Ishikawa (cell line): ENCODE data around the gene CHCHD2.
A peak's percentile ranks its signal among the peaks of the same experiment; 100 is the strongest.

Experiments used
- CEBPB ChIP-seq: IDR thresholded peaks from 2 replicates; pipeline ENCODE4 v1.6.1; 2012
- CREB1 ChIP-seq: IDR thresholded peaks from 2 replicates; pipeline ENCODE4 v1.6.1; 2012; ENCODE audit warnings: low read depth
- EGR1 ChIP-seq: IDR thresholded peaks from 2 replicates; pipeline ENCODE4 v1.6.1; 2012
- EP300 ChIP-seq: IDR thresholded peaks from 2 replicates; pipeline ENCODE4 v1.6.1; 2012; ENCODE audit warnings: borderline replicate concordance
- FOXM1 ChIP-seq: IDR thresholded peaks from 2 replicates; pipeline ENCODE4 v1.6.1; 2012; ENCODE audit warnings: low read depth, borderline replicate concordance
- NFIC ChIP-seq: IDR thresholded peaks from 2 replicates; pipeline ENCODE4 v1.6.1; 2012
- RAD21 ChIP-seq: IDR thresholded peaks from 2 replicates; pipeline ENCODE4 v1.6.1; 2012; ENCODE audit warnings: low read depth
- TAF1 ChIP-seq: IDR thresholded peaks from 2 replicates; pipeline ENCODE4 v1.6.1; 2012; ENCODE audit warnings: low read depth, mild to moderate bottlenecking
- TCF12 ChIP-seq: IDR thresholded peaks from 2 replicates; pipeline ENCODE4 v1.6.1; 2012; ENCODE audit warnings: low read depth
- TEAD4 ChIP-seq: IDR thresholded peaks from 2 replicates; pipeline ENCODE4 v1.6.1; 2012
- YY1 ChIP-seq: IDR thresholded peaks from 2 replicates; pipeline ENCODE4 v1.6.1; 2012; ENCODE audit warnings: low read depth
- ZBTB7A ChIP-seq: IDR thresholded peaks from 2 replicates; pipeline ENCODE4 v1.6.1; 2012; ENCODE audit warnings: low read depth
- TF ChIP-seq, protein P1 (sequence below): IDR thresholded peaks from 2 replicates; pipeline ENCODE4 v1.6.1; 2012
- TF ChIP-seq, protein P2 (sequence below): IDR thresholded peaks from 2 replicates; pipeline ENCODE4 v1.6.1; 2012
- TF ChIP-seq, protein P3 (sequence below): IDR thresholded peaks from 2 replicates; pipeline ENCODE4 v1.6.1; 2012; ENCODE audit warnings: low read depth, mild to moderate bottlenecking

CHCHD2 gene, protein sequence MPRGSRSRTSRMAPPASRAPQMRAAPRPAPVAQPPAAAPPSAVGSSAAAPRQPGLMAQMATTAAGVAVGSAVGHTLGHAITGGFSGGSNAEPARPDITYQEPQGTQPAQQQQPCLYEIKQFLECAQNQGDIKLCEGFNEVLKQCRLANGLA

DNA sequence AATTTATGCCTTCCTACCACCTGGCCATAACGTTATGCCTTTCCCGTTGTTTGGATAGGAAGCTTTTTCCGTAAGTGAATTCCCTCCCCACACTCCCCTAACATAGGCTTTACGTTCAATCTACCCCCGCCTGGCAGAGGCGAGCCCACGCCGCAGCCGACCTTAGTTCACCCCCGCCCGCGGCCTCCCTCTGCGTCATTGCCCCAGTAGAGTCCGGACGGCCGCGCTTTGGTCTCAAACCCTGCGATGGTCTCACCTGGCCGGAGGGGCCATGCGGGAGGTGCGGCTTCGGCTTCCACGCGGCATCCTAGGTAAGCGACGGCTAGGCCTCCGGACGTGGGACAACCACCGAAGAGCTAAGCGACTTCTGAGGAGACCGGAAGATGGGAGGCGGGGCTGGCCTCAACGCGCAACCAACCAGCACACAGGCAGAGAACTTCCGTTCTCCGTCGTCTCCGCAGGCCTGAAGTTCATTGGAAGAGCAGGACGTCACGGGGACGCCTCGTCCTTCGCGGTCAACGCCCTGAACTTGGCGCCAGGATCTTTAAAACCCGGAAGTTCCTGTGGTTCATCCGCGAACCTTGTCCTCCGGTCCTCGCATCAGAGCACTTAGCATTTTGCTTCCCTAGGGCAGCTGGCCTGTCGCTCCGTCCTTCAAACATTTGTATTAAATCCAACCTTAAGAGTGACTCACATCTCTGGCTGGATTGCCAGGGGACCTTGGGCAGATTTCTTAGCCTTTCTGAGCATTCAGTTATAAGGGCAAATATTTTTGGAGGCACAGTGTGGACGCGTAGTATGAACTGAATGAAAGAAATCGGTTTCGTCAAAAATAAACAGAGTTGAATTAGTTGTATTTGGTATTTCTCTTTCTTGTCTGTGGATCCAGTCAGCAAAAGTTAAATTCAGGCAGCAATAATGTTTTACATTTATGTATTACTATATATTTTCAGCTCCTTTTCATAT, at the start of gene CHCHD2:
CHCHD2 (minus strand) TSS at position 369 of the 966 bp plus-strand sequence; CDS start at position 306, 63 bp downstream.
- TF ChIP-seq, protein P1, sequence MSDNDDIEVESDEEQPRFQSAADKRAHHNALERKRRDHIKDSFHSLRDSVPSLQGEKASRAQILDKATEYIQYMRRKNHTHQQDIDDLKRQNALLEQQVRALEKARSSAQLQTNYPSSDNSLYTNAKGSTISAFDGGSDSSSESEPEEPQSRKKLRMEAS: peak; percentile 82
- TF ChIP-seq TEAD4 (no peak), TCF12 (peak; percentile 55; the same call in 1 of the 2 replicates), YY1 (no peak), CREB1 (no peak), FOXM1 (no peak), NFIC (no peak; the same call in 1 of the 2 replicates), TAF1 (peak; percentile 86), CEBPB (no peak), ZBTB7A (no peak)
- TF ChIP-seq, protein P2, sequence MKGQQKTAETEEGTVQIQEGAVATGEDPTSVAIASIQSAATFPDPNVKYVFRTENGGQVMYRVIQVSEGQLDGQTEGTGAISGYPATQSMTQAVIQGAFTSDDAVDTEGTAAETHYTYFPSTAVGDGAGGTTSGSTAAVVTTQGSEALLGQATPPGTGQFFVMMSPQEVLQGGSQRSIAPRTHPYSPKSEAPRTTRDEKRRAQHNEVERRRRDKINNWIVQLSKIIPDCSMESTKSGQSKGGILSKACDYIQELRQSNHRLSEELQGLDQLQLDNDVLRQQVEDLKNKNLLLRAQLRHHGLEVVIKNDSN: peak; percentile 84
- TF ChIP-seq, protein P3, sequence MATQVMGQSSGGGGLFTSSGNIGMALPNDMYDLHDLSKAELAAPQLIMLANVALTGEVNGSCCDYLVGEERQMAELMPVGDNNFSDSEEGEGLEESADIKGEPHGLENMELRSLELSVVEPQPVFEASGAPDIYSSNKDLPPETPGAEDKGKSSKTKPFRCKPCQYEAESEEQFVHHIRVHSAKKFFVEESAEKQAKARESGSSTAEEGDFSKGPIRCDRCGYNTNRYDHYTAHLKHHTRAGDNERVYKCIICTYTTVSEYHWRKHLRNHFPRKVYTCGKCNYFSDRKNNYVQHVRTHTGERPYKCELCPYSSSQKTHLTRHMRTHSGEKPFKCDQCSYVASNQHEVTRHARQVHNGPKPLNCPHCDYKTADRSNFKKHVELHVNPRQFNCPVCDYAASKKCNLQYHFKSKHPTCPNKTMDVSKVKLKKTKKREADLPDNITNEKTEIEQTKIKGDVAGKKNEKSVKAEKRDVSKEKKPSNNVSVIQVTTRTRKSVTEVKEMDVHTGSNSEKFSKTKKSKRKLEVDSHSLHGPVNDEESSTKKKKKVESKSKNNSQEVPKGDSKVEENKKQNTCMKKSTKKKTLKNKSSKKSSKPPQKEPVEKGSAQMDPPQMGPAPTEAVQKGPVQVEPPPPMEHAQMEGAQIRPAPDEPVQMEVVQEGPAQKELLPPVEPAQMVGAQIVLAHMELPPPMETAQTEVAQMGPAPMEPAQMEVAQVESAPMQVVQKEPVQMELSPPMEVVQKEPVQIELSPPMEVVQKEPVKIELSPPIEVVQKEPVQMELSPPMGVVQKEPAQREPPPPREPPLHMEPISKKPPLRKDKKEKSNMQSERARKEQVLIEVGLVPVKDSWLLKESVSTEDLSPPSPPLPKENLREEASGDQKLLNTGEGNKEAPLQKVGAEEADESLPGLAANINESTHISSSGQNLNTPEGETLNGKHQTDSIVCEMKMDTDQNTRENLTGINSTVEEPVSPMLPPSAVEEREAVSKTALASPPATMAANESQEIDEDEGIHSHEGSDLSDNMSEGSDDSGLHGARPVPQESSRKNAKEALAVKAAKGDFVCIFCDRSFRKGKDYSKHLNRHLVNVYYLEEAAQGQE: no peak

DNA sequence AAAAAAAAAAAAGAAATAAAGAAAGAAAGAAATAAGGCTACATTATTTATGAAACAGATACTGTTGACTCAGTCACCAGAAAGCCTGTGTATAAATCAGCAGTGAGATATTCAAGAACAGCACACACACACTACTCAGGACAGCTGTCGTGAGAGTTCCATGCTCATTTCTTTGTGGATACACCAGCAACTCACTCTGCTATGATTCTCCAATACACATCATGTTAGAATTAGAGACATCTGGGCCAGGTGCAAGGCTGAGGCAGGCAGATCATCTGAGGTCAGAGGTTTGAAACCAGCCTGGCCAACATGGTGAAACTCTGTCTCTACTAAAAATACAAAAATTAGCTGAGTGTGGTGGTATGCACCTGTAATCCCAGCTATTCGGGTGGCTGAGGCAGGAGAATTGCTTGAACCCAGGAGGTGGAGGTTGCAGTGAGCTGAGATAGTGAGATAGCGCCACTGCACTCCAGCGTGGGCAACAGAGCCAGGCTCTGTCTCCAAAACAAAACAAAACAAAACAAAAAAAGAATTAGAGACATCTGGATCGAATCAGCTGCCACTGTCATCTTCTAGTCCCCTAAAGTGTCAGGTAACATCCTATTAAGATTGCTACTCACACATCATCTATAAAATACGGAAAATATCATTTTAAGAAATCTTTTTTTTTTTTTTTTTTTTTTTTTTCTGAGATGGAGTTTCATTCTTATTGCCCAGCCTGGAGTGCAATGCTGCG, 21.1 kb upstream of the CHCHD2 start:
- TF ChIP-seq ZBTB7A (no peak), EGR1 (no peak), CEBPB (no peak), TCF12 (no peak), CREB1 (no peak), RAD21 (no peak), TEAD4 (no peak), FOXM1 (no peak), YY1 (no peak), NFIC (no peak), TAF1 (no peak)
- TF ChIP-seq, protein P1: no peak
- TF ChIP-seq, protein P3: no peak
- TF ChIP-seq, protein P2: no peak

DNA sequence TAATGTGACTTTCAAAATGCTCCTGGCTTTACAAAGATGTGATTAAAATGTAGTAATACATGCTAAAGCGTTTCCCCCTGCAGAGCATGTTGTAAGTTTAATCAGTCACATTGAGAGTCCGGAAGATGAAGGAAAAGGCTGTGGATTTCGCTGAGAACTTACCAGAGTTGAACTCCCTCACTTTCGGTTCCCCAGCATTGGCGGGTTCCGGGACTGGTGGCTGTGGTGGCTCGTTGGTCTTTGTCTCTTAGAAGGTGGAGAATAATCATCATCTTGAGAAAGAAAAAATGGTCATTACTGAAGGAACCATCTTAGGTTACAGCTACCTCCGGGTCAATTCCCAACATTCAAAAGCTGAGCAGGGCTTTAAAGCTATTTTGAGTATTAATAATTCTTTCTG, 19.6 kb upstream of the CHCHD2 start:
- no peak for TF ChIP-seq CEBPB
- TF ChIP-seq EGR1: no peak
- TF ChIP-seq TCF12: no peak
- TF ChIP-seq, protein P3: no peak
- TF ChIP-seq, protein P2: no peak
- no peak for TF ChIP-seq TEAD4
- TF ChIP-seq YY1: no peak
- no peak for TF ChIP-seq EP300
- TF ChIP-seq FOXM1: no peak
- no peak for TF ChIP-seq RAD21
